Measurements from ENCODE around the gene DIP2C.
"Not testable (repeated sequence)": the region's sequence is repeated elsewhere in the genome, so short reads cannot be mapped to it uniquely, and the experiment has no call there.

The DIP2C gene

GRCh38 chr10:394439-395101, 294.9 kb downstream of the DIP2C start:
- not testable (repeated sequence) for DNase-seq

DNA sequence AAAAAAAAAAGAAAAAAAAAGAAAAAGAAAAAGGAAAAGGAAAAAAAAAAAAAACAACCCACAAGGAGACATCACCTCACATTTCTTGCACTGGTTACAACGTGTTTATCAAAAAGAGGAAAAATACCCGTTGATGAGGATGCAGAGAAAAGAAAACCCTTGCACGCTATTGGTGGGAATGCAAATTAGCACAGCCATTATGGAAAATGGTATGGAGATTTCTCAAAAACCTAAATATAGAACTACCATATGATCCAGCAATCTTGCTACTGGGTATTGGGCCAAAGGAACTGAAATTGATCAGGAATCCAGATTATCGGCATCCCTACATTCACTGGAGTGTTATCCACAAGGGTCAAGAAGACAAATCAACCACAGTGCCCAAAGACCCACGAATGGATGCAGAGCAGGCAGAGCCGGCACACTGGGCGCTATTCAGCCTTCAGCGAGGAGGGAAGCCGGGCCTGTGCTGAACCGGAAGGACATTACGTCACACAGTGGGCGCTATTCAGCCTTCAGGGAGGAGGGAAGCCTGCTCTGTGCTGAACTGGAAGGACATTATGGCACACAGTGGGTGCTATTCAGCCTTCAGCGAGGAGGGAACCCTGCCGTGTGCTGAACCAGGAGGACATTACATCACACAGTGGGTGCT, 295.6 kb downstream of the DIP2C start:
- DNase-seq: no peak

GRCh38 chr10:393106-393745, 296.2 kb downstream of the DIP2C start:
- no peak for DNase-seq

DNA sequence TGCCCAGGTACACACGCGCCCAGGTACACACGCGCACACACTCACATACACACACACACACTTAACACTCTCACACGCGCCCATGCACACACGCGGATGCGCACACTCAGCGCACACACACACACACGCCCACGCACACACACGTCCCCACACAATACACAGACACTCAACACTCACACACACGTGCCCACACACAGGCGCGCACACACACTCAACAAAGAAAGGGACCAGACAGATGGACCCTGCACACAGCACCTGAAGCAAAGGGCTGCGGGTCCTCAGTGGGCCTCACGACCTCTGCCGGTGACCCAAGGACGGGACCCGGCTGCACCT, 296.8 kb downstream of the DIP2C start:
- no peak for DNase-seq

GRCh38 chr10:391847-392704, 297.4 kb downstream of the DIP2C start:
- DNase-seq: no peak

GRCh38 chr10:391305-391704, 298.2 kb downstream of the DIP2C start:
- no peak for DNase-seq

GRCh38 chr10:390449-391100, 298.9 kb downstream of the DIP2C start:
- DNase-seq: no peak

GRCh38 chr10:389836-390448, 299.5 kb downstream of the DIP2C start:
- DNase-seq: no peak

DNA sequence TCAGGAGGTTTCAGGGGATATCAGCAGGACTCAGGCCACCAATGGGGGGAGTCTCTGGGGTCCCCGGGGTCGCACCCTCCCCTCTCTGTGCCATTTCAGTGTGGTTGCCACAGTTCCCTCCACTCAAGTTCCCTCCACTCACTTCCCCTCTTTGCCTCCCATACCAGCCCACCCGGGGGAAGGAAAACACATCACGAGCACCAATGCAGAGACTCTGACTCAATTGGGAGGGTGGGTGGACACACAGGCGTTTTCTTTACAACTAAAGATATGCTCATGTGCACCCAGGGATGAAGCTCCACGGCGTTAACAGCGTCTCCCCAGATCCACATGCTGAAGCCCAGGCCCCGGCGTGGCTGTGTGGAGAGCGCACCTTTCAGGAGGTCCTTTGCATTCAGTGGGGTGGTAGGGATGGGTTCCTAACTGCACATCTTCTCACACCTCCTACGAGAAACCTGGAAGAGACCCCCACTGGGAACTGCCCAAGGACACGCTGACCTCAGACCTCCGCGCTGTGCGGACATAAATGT, 300.1 kb downstream of the DIP2C start:
- no peak for DNase-seq

- no peak for DNase-seq
Measured at GRCh38 chr10:388661-389045, 300.8 kb downstream of the DIP2C start.

- no peak for DNase-seq
Measured at GRCh38 chr10:387909-388660, 301.4 kb downstream of the DIP2C start.

GRCh38 chr10:387593-387891, 301.9 kb downstream of the DIP2C start:
- no peak for DNase-seq

GRCh38 chr10:386771-387592, 302.5 kb downstream of the DIP2C start:
- DNase-seq: no peak

DNA sequence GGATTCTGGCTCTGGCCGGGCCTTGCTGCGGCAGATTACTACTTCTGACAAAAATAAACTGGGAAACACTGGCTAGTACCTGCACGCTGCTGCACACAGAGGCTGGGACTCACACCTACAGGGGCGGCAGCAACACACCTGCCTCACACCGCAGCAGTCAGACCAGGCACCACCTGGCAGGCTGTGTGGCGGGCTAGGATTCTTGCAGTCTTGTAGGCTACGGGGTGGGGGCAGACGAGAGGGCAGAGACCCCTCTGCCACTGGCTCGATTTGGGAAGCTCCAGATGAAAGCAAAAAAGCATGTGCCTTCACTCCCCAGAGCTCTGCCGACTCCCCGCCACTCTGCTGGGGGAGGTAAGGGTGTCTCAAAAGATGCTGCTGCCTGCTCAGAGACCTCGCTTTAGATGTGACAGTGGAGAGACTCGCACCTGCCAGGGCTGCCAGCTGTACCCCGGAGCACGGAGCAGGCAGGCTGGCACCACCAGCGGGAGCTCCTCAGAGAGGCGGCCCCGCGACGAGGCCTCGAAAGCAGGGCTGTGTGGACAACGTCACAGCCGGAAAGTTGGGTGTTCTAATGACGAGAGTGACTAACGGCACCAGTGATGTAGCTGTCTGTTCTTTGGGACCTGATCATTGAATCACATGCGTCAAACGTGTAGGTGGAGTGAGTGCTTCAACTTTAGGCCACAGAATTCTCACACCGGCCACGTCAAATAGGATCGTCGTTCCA, 303.7 kb downstream of the DIP2C start:
- DNase-seq: no peak

GRCh38 chr10:384538-385305, 304.7 kb downstream of the DIP2C start:
- no peak for DNase-seq

DNA sequence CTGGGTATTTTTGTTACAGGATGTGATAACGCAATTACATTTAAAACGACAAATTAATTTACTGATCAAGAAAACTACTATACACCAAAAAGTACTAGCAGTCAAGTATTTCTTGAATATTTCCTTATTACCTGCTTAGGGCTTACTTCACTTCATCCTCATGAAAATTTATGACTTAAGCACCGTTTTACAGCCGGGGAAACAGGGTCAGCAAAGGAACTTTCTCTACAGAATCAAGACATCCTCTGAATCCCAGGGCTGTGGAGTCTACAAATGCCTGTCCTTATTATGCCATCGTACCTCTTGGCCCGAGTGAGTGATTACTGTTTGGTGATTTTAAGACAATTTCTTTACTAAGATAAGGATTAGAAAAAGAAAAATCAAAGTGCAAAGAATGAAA, 305.9 kb downstream of the DIP2C start:
- DNase-seq: no peak

DNA sequence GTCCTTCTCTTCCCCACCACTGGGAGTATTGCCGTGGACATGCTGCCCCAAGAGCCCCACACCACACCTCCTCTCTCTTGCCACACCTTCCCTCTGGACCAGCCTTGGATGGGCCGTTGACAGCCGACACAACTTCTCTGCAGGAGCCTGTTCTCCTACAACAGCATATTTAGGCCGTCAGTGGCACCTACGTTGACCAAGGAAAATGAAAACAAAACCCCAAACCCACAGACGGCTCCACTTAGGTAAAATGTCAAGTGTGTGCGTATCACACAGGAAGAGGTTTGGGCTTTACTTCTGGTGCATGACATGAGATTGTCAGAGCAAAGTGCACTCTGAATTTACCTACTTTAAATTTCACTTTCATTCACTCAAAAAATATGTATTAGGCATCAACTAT, 307.7 kb downstream of the DIP2C start:
- DNase-seq: no peak

- DNase-seq: no peak
Measured at GRCh38 chr10:381346-381745, 308.1 kb downstream of the DIP2C start.

DNA sequence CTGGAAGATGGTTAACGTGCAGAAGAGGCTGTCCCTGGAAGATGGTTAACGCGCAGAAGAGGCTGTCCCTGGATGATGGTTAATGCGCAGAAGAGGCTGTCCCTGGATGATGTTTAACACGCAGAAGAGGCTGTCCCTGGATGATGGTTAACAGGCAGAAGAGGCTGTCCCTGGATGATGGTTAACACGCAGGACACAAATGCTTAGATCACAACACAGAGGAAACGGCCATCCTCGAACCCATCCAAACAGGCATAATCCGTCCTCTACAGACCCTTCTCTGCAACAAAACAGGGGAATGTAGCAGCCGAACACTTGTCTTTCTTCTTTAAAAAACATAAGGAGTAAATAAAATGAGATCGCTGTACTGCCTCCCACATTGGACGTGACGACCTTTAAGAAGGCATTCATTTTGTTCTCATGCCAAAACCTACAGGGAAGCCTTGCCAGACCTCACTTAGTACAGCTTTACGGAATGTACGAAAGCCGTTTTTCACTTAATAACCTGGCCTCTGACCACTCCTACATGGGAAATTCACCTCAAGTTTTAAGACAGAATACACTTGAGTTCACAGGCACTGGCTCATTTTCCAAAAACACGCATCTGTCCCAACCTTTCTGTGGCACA, 309.0 kb downstream of the DIP2C start:
- no peak for DNase-seq
